Activated CD4-positive, alpha-beta T cell treated with anti-CD3 and anti-CD28 coated beads for 48 hours (primary cell): ENCODE results near the gene TMOD2.
"Not testable (repeated sequence)": the region's sequence is repeated elsewhere in the genome, so short reads cannot be mapped to it uniquely, and the experiment has no call there.

Source experiments
- DNase-seq: peaks from one replicate; pipeline ENCODE4 v3.0.0-alpha.2; 2020

Gene TMOD2

DNA sequence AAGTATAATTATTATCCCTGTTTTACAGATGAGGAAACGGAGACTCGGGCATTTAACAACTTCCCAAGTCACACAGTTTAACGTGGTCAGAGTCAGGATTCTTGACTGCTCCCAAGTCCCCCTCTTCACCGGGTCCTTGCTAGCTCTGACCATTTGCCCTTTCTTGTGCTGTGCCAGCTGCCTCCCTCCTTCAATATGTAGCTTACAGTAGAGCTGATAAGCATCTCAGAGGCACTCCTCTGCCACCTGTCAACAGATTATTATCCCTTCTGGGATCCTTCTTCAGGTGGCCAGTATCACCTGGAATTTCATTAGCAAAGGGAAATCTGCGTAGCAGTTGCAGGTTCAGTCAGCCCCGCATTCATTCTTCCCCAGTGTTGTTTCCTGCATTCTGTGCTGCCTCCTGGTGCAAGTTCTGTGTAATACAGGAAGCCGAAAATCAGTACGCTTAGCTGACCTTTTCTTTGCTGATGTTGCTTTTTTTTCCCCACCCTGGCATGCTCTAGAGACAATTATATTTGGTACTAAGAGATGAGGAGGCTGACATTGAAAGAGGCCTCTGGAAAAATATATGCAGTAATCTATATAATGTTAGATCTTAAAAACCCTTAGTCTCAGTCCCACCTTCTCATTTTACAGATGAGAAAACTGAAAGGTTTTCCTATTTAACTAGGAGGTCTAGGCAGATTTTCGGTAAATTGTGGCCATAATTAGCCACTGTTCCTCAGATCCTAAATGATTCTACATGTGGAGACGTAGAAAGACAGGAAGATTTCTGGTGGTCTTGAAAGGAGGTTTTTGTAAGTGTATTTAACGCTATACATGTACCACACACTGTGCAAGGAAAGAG, 24.8 kb downstream of the TMOD2 start:
- DNase-seq: peak; percentile 54

- DNase-seq: peak; percentile 69
These were observed 25.7 kb downstream of the TMOD2 start for GRCh38 chr15:51776952-51777569.

DNA sequence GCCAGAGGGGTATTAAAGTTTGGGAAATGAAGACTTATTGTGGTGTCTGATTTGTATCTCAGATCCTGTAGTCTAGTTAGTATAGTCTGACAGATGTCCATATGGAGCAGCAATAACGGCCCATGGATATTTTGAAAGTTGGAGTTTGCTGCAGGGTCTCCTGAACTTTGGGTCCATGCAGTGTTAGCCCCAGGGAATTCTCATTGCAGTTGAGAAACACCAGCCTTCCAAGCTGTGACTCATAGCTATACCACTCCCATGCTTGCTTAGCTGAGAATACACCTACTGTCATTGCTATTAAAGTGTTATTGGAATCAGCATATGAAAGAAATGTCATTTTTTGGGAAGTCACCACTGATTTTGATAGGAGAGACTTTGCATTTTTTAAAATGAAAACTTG, 29.2 kb downstream of the TMOD2 start:
- DNase-seq: no peak

- no peak for DNase-seq
These were observed 30.1 kb downstream of the TMOD2 start for GRCh38 chr15:51781506-51781905.

DNA sequence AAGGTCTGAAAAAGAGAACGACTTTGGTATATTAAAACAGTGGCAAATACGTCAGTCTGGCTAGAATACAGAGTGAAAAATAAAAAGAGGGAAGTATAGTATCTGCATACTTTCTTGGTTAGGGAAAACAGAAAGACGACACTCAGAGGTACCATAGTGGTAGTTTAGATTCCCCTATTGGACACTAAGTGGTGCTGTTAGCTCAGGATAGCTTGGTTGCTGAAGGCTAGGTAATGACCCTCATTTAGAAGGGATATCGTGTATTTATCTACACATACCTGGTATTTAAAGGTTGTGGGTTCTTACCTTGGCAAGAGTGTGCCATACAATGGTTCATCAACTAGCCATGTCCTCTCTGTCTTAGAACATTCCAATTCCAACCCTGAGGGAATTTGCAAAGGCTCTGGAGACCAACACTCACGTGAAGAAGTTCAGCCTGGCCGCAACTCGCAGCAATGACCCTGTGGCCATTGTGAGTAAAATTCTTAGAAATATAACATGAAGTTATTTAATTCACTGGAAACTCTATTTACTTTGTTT, 31.0 kb downstream of the TMOD2 start:
- DNase-seq: no peak

DNA sequence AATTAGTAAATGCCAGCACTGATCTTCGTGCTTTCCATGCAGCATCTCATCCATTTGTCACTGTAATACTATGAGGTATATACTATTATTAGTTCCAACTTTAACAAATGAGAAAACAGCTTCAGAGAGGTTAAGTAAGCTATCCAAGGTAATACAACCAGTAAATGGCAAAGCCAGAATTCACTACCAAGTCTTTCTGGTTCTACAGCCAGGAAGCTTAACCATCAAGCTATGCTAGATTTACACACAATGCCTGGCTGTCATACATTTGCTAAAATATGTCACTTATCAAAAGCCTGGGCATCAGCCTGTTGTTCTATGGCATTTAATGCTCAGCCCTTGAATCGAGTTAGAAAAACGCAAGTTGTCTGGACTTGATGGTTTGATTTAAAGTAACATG, 32.6 kb downstream of the TMOD2 start:
- DNase-seq: no peak

DNA sequence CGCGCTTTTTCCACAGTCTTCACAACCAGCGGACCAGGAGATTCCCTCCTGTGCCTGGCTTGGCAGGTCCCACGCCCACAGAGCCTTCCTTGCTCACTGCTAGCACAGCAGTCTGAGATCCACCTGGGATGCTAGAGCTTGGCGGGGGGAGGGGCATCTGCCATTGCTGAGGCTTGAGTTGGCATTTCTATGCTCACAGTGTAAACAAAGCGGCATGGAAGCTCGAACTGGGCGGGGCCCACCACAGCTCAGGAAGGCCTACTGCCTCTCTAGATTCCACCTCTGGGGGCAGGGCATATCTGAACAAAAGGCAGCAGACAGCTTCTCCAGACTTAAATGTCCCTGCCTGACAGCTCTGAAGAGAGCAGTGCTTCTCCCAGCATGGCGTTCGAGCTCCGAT, 35.7 kb downstream of the TMOD2 start:
- not testable (repeated sequence) for DNase-seq

DNA sequence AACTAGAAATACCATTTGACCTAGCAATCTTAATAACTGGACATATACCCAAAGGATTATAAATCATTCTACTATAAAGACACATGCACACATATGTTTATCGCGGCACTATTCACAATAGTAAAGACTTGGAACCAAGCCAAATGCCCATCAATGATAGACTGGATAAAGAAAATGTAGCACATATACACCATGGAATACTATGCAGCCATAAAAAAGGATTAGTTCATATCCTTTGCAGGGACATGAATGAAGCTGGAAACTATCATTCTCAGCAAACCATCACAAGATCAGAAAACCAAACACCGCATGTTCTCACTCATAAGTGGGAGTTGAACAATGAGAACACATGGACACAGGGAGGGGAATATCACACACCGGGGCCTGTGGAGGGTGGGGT, 41.1 kb downstream of the TMOD2 start:
- DNase-seq: not testable (repeated sequence)

- DNase-seq: no peak
These were observed 42.3 kb downstream of the TMOD2 start for GRCh38 chr15:51793521-51794305.

GRCh38 chr15:51796847-51797401, 45.5 kb downstream of the TMOD2 start:
- no peak for DNase-seq

GRCh38 chr15:51798281-51798680, 46.9 kb downstream of the TMOD2 start:
- no peak for DNase-seq

DNA sequence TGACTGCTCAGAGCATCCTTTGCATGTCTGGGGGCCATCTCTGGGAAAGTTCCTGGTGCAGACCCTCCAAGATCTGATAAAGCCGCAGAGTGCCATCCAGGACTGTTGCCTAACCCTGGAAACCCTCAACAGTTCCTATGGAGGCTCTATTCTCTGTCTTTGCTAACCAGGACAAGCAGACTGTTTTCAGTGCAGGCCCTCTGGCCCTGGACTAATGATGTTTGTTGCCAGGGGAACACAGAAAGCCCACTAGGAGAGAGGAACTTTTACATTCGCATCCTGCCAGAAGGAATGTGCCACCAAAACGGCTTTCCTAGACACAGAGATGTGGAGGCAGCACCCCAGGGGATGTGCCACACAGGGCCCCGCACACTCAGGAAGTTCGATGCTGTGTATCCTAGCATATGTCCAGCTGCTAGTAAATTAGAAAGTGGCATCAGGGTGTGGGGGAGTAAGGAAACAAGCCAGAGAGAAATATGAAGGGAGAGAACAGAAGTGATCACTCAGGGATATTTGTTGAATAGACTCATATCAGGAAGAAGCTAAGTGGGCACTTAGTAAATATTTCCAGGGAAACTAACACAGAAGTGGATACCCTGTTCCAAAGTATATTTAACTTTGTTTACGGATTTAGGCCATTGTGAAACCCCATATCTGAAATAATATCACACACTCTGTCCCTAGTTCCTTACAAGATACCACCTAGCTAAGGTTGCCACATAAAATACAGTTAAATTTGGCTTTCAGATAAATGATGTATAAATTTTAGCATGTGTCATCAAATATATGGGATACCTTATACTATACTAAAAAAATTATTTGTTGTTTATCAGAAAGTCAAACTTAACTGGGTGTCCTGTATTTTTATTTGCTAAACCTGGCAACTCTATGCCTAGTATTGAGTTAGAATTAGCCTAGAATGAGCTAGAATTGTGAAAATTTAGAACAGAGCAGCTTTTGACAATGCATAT, 48.2 kb downstream of the TMOD2 start:
- DNase-seq: no peak

DNA sequence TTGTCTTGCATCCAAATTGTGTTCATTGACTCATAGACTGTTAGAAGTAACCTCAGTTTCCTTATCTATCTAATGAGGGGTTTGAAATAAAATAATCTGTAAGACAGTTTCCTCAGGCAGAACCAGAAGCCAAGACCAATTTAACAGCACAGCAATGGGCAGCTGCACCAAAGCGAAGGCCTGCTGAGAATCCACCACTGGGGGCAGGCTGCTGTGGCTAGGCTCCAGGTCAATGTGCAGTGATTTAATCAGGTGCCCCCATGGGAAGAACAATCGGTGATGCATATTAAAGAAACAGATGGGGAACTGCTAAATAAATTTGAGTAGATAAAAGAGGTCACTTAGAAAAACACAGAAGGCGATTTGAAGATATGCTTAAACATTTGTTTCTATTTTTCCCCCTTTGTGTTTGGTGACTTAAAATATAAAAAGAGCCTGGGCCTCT, 50.0 kb downstream of the TMOD2 start:
- DNase-seq: peak; percentile 10

DNA sequence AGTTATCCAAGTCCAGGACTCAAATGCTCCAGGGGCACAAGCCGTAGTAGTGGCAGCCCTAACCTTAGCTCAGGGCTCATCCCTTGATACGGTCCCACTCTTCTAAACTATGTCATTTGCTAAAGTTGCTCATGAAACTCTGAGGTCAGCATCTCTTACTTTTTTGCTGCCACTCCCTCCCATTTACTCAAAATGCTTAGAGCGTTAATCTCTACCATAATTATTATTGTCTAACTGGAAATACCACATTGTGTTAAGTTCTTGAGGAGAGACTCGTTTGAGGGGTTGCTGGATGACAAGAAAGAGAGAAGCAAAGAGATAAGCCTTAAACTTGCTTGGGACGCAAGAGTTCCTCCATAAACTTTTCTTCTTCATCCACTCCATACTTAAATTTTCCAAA, 51.2 kb downstream of the TMOD2 start:
- no peak for DNase-seq

- no peak for DNase-seq
These were observed 52.6 kb downstream of the TMOD2 start for GRCh38 chr15:51803965-51804364.

DNA sequence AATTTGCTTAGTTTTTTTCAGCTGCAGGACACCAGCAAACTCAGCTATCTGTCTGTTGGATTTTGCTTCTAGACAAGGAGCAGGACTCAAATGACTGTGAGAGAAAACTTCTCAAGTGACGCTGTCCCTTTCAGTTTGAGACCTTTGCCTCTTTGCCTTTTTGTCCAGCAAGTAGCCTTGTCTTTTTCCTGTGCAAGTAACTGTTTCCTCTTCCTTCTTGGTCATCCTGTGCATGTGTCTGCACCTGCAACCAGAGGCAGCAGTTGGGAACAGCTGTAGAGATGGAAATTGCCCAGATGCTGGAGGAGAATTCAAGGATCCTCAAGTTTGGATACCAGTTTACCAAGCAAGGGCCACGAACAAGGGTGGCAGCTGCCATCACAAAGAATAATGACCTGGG, 54.7 kb downstream of the TMOD2 start:
- DNase-seq: no peak

- no peak for DNase-seq
These were observed 58.1 kb downstream of the TMOD2 start for GRCh38 chr15:51809457-51809856.

DNA sequence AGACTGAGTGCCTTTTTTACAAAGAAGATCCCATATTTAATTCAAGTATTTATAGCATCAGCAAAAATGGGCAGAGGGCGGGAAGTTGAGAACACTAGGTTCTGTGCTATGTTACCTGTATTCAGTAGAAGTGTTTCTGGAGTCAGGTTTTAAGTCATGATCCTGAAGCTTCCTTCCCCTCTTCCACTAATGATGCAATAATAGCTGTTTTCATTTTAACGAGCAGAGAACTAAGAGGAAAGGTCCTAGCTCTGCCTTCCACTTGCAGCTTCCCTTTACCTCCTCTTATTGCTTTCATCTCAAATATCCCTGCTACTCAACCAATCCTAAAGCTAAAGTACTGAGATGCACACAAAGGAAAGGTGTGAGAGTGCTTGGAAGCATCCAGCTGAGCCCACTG, 61.2 kb downstream of the TMOD2 start:
- no peak for DNase-seq

DNA sequence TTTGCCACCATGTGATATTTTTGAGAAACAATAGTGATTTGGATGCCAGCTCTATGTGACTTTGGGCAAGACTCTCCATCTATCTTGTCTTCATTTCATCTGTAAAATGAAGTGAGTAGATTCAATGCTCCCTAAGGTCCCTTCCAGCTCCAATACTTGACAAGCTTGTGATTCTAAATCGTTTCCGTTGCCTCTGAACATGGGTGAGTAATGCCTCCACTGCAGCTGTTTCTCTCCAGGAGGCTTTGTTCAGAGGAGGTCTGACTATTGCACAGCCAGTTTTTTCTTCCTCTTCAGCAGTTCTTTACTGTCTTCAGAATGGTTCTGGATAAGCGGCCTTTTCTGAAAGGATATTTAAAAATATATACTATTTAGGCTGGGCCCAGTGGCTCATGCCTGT, 63.2 kb downstream of the TMOD2 start:
- DNase-seq: no peak

DNA sequence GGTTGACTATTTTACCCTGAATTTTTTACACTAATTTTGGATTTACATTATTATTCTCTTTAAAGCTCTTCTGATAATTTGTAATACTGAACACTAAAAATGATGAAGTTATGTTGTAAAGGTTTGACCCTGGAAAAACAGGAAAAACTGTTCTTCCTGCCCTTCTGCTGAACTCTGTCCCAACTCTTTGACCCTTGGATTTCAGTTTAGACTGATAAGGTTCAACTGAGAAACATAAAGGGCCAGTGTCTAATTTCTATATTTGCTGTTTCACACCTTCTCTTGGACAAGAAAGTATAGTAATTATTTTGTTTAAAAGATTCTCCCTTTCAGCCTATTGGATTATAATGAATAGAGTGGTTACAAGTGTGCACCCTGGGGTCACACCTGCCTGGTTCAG, 65.2 kb downstream of the TMOD2 start:
- no peak for DNase-seq

GRCh38 chr15:51818150-51818549, 66.8 kb downstream of the TMOD2 start:
- DNase-seq: no peak

GRCh38 chr15:51825698-51826097, 74.3 kb downstream of the TMOD2 start:
- no peak for DNase-seq
